ENCODE measurements around the gene USP36.
"Not testable (repeated sequence)": the region's sequence is repeated elsewhere in the genome, so short reads cannot be mapped to it uniquely, and the experiment has no call there.

The USP36 gene

DNA sequence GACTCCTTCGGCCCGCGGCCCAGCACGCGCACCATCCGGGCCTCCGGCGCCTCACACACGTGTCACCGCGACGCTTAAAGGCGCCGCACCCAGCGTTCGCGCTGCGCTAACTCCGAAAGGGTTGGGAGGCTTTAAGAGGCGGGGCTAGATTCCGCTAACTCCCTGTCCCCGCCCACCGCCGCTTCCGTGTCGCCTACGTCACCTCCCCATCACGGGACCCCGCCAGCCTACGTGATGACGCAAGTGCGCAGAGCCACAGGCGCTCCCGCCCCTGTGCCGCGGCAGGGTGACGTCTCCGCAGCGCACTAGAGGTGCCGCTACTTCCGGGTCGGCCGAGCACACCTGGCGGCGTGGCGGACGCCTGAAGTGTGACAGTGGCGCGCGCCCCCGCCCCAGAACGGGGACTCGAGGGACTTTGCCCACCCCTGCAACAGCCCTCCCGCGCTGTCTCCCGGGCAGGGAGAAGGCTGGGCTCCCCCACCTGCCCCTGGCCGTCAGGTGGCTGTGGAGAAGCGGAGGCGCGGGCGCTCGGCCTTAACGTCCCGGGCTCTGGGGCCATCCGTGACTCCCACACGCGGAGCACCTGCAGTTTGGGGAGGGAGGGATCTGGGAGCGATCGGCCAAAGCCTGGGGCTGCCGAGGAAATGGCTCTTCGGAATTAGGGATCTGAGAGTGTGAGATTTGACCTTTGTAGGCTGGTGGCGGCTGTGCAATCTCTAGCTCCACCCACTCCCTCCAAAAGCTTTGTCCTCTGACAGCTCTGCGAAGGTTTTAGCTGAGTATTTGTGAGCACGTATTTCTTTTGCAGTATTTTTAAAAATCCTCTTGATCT is at the start of gene USP36:
Gene USP36, minus strand, starts transcription at position 35 of the 832 bp plus-strand sequence. CDS start 4,451 bp downstream, outside the sequence.
- in situ Hi-C loops (cut with MboI; ENCODE audit: low sequenced_read_pairs) = no loop called here

DNA sequence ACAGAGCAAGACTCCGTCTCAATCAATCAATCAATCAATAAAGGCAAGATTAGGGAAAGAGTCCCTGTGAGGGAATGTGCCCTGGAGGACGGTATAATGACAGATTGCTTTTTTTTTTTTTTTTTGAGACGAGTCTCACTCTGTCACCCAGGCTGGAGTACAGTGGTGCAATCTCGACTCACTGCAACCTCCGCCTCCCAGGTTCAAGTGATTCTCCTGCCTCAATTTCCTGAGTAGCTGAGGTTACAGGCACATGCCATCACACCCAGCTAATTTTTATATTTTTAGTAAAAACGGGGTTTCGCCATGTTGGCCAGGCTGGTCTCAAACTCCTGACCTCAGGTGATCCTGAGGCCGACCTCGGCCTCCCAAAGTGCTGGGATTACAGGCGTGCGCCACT is 49.5 kb upstream of the USP36 start:
- in situ Hi-C loops (cut with MboI; ENCODE audit: low sequenced_read_pairs) = not testable (repeated sequence)

DNA sequence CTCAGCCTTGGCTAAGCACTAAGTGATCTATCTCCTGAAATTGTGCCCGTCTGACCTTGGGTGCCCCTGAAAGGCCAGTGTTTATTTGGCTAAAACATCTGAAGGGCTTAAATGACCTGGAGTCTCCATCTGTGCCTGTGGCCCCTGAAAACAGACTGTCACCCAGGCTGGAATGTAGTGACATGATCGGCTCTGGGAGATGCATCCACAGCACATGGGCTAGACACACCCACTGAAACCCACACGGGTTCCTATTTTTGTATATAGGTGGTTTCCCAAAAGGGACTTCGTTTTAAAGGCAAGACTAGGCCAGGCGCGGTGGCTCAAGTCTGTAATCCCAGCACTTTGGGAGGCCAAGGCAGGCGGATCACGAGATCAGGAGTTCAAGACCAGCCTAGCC is 48.9 kb upstream of the USP36 start:
- in situ Hi-C loops (cut with MboI; ENCODE audit: low sequenced_read_pairs) = no loop called here

DNA sequence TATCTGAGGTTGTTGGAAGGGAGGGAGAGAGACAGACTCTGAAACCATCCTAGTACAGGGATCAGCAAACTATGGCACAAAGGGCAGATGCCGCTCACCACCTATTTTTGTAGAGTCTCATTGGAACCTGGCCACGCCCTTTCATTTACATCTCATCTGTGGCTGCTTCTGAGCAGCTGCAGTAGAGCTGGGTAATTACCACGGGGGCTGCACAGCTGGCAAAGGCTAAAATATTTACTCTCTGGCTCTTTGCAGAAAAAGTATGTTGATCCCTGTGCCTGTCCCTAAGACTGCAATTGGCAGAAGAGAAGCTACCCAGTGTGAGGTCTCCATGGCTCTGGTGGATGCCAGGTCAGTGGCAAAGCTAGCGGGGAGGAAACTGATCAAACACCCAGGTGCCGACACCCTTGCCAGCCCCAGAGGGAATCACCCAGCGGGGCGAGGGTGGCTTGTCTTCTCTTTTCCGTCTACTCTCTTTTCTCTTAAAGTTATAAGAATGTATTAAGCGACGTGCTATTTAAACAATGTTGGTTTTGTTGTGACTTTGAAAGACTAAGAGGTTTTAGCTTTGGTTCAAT is 48.4 kb upstream of the USP36 start:
- in situ Hi-C loops (cut with MboI; ENCODE audit: low sequenced_read_pairs) = no loop called here

- in situ Hi-C loops (cut with MboI; ENCODE audit: low sequenced_read_pairs) = no loop called here
These were observed 46.3 kb upstream of the USP36 start for GRCh38 chr17:78886954-78887353.

DNA sequence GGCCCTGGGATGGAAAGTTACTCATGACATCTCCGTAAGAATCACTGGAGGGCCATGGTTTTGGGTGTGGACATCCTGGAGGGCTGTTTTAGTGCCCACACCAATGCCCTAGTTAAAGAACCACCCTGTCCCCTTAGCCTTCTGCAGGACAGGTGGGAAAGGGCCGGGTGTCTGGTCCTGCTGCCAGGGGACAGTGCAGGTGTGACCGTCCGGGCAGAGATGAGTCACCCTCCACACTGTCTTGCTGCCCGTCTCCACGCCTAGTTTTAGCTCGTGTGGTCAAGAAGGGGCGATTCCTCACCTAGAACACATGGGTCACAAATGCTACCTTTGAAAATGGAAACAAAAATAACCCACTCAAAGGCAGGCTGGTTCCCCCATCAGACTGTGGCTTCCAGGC is 45.3 kb upstream of the USP36 start:
- in situ Hi-C loops (cut with MboI; ENCODE audit: low sequenced_read_pairs) = no loop called here

GRCh38 chr17:78884876-78885667 is 44.5 kb upstream of the USP36 start:
- in situ Hi-C loops (cut with MboI; ENCODE audit: low sequenced_read_pairs) = no loop called here

GRCh38 chr17:78884148-78884825 is 43.7 kb upstream of the USP36 start:
- in situ Hi-C loops (cut with MboI; ENCODE audit: low sequenced_read_pairs) = no loop called here

- in situ Hi-C loops (cut with MboI; ENCODE audit: low sequenced_read_pairs) = no loop called here
These were observed 43.0 kb upstream of the USP36 start for GRCh38 chr17:78883533-78884131.

GRCh38 chr17:78883089-78883532 is 42.5 kb upstream of the USP36 start:
- in situ Hi-C loops (cut with MboI; ENCODE audit: low sequenced_read_pairs) = no loop called here

GRCh38 chr17:78882540-78883088 is 42.0 kb upstream of the USP36 start:
- in situ Hi-C loops (cut with MboI; ENCODE audit: low sequenced_read_pairs) = no loop called here

DNA sequence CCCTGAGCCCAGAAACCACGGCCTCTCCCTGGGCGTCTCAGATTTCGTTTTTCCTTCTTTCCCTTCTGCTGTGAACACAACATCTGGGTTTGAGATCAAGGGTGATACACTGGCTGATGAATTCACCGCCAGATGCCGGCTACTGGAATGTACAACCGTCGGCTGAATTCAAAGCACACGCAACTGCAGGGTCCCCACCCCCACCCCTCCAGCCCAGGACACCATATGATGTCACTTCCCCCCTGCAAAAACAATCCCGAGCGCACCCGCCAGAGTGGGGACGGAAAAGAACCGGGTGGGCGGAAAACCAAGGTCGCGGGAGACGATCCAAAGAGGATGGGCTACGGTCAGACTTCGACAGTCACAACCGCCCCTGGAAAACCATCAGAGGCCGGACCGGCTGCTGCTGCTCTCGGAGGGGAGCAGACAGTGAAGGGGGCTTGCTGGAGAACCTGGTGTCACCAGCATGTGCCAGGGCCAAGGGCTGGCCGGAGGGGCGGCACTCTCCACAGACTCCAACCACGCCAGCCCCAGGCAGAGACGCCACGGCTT is 39.1 kb upstream of the USP36 start:
- in situ Hi-C loops (cut with MboI; ENCODE audit: low sequenced_read_pairs) = no loop called here

DNA sequence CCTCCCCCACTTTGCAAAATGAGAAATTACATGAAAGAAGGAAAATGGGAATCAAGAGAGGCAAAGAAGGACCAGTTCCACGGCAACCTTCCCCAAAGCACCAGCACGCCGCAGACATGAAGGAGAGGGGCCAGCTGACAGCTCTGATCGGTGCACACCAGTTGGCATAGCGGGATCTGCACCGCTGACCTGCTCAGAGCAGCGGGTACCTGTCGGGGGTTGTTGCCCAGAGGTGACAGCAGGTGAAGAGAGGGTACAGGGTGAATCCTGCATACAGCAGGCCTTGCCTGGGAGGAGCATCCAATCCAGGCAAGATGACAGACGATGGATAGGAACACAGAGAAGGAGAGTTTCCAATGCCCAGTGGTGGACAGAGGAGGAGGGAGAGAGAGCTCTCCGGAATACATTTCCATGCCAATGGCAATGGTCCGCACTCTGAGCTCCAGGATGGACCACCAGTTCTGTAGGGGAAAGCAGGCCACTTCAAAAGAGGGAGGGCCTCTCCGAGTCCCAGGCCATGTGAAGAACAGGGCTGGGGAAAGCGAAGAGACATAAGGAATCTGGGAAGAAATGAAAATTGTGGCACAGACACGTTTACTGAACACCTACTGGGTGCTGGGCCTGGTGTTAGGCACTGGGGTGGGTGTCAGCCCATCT is 38.4 kb upstream of the USP36 start:
- in situ Hi-C loops (cut with MboI; ENCODE audit: low sequenced_read_pairs) = no loop called here

- in situ Hi-C loops (cut with MboI; ENCODE audit: low sequenced_read_pairs) = no loop called here
These were observed 37.6 kb upstream of the USP36 start for GRCh38 chr17:78878261-78878660.

- in situ Hi-C loops (cut with MboI; ENCODE audit: low sequenced_read_pairs) = not testable (repeated sequence)
These were observed 36.4 kb upstream of the USP36 start for GRCh38 chr17:78876954-78877517.

- in situ Hi-C loops (cut with MboI; ENCODE audit: low sequenced_read_pairs) = no loop called here
These were observed 35.5 kb upstream of the USP36 start for GRCh38 chr17:78876094-78876597.

- in situ Hi-C loops (cut with MboI; ENCODE audit: low sequenced_read_pairs) = no loop called here
These were observed 34.9 kb upstream of the USP36 start for GRCh38 chr17:78875363-78876093.
